Testis (tissue), 2 donors: ENCODE data around the gene BDH2.

ENCODE experiments used
- CTCF ChIP-seq, 3 experiments: fragments of 450-650 bp in 2 of 3; fragments of 200-600 bp in 1 of 3; sonication (generic) in 1 of 3; IDR thresholded peaks; one replicate each; pipeline ENCODE4 v1.5.1; 2016 to 2019; ENCODE audit warnings: antibody characterized with exemption in 3 of 3, mild to moderate bottlenecking in 2 of 3, moderate library complexity in 1 of 3
- POLR2A ChIP-seq: fragments of 450-650 bp; IDR thresholded peaks from one replicate; pipeline ENCODE4 v1.6.1; 2017; ENCODE audit warnings: antibody characterized with exemption, mild to moderate bottlenecking, moderate library complexity

GRCh38 chr4:103030791-103031190 lies 68.8 kb downstream of the BDH2 start:
- TF ChIP-seq CTCF (IDR thresholded peaks at IDR 0.05) (no peak), POLR2A (no peak)
